Mammary epithelial cell (primary cell): ENCODE measurements around the gene ASB6.

Experiments
- CTCF ChIP-seq, 2 donors: IDR thresholded peaks in 1 of 2; conservative IDR thresholded peaks in 1 of 2; 2 replicates each; pipeline ENCODE4 v1.5.1; 2011 to 2012; ENCODE audit warnings: inconsistent platforms in 2 of 2, low read length in 2 of 2, mild to moderate bottlenecking in 2 of 2, control low read depth in 1 of 2, low read depth in 1 of 2; ENCODE audit not compliant: insufficient read depth in 1 of 2; ENCODE audit errors: extremely low read depth in 1 of 2
- EZH2 ChIP-seq: IDR thresholded peaks from 2 replicates; pipeline ENCODE4 v1.6.1; 2012; ENCODE audit warnings: low read length, inconsistent platforms, borderline replicate concordance

GRCh38 chr9:129633848-129634247, 8.1 kb downstream of the ASB6 start:
- TF ChIP-seq CTCF (conservative IDR thresholded peaks at IDR 0.05 in 1 of 2, IDR thresholded peaks at IDR 0.05 in 1 of 2; ENCODE audit: extremely low read depth in 1 of 2, insufficient read depth in 1 of 2, low read depth in 1 of 2, low read length in 2 of 2) (no peak), EZH2 (no peak)
